Measurements from ENCODE around the gene TNPO1.

TNPO1 gene

GRCh38 chr5:72957337-72957736 lies 140.9 kb downstream of the TNPO1 start:
- H3K4me3 ChIP-seq (ENCODE audit: insufficient read depth, low read depth, low read length, poor library complexity, severe bottlenecking) = no peak overlapping the region

GRCh38 chr5:72959257-72959656 lies 142.8 kb downstream of the TNPO1 start:
- Histone ChIP-seq H3K4me3 (ENCODE audit: insufficient read depth, low read depth, low read length, poor library complexity, severe bottlenecking) (no peak overlapping the region), H3K9me3 (ENCODE audit: control insufficient read depth, low read length) (no peaks in the 10 kb centered on the region), H3K4me1 (ENCODE audit: control insufficient read depth, insufficient read depth, low read length, poor library complexity, severe bottlenecking) (peaks cover 5% of the 10 kb centered on the region), H3K27ac (ENCODE audit: insufficient read depth, low read length, poor library complexity, severe bottlenecking) (no peak overlapping the region), H3K36me3 (ENCODE audit: control insufficient read depth, insufficient read depth, low read length) (no peaks in the 10 kb centered on the region), H3K27me3 (replicated peaks; ENCODE audit: control insufficient read depth, insufficient read depth, low read length, poor library complexity, severe bottlenecking) (peaks cover under 1% of the 10 kb centered on the region)
- no peak for DNase-seq

More at GRCh38 chr5:72957337-72957736, 140.9 kb downstream of the TNPO1 start:
- Histone ChIP-seq H3K9me3 (ENCODE audit: control insufficient read depth, low read length) (no peaks in the 10 kb centered on the region), H3K4me1 (ENCODE audit: control insufficient read depth, insufficient read depth, low read length, poor library complexity, severe bottlenecking) (peaks cover 5% of the 10 kb centered on the region), H3K27me3 (replicated peaks; ENCODE audit: control insufficient read depth, insufficient read depth, low read length, poor library complexity, severe bottlenecking) (peaks cover 2% of the 10 kb centered on the region), H3K27ac (ENCODE audit: insufficient read depth, low read length, poor library complexity, severe bottlenecking) (no peak overlapping the region), H3K36me3 (ENCODE audit: control insufficient read depth, insufficient read depth, low read length) (no peaks in the 10 kb centered on the region)
- DNase-seq = no peak

Measured in effector memory CD4-positive, alpha-beta T cell (primary cell).